SU-DHL-6 (cell line): ENCODE data around the gene STYXL1.

Source experiments
- H2AFZ ChIP-seq: fragments of 200-600 bp; sonication (generic); 2 replicates; pipeline ENCODE4 v1.6.1; 2014; ENCODE audit warnings: low read depth, mild to moderate bottlenecking, moderate library complexity, mixed read lengths, antibody characterized with exemption, low read length; ENCODE audit not compliant: severe bottlenecking
- H3F3A ChIP-seq: fragments of 200-600 bp; shearing (Covaris generic); 2 replicates; pipeline ENCODE4 v1.6.0; 2016; ENCODE audit warnings: antibody characterized with exemption, mild to moderate bottlenecking; ENCODE audit not compliant: insufficient read depth
- H3K27ac ChIP-seq: fragments of 200-600 bp; sonication (generic); 2 replicates; pipeline ENCODE4 v1.5.1; 2016; ENCODE audit warnings: low read depth, mild to moderate bottlenecking, low read length, moderate library complexity, mixed read lengths
- H3K27me3 ChIP-seq: fragments of 200-600 bp; sonication (generic), shearing (Covaris generic); 2 replicates; pipeline ENCODE4 v1.6.0; 2014; ENCODE audit warnings: mild to moderate bottlenecking, low read length
- H3K36me3 ChIP-seq: fragments of 200-600 bp; sonication (generic); 2 replicates; pipeline ENCODE4 v1.6.1; 2014; ENCODE audit warnings: mild to moderate bottlenecking, low read length, mixed read lengths
- H3K4me2 ChIP-seq: fragments of 300-600, 200-600 bp; shearing (Covaris generic), sonication (generic); 2 replicates; pipeline ENCODE4 v1.6.0; 2014; ENCODE audit warnings: low read length, low read depth, mild to moderate bottlenecking; ENCODE audit not compliant: poor library complexity, severe bottlenecking
- H3K4me3 ChIP-seq: fragments of 200-600 bp; sonication (generic); 2 replicates; pipeline ENCODE4 v1.5.1; 2014; ENCODE audit warnings: antibody characterized with exemption, low read length, mild to moderate bottlenecking, mixed read lengths; ENCODE audit not compliant: insufficient read depth, poor library complexity, severe bottlenecking
- H3K79me2 ChIP-seq: fragments of 200-600 bp; sonication (generic); 2 replicates; pipeline ENCODE4 v1.6.1; 2014; ENCODE audit warnings: mild to moderate bottlenecking, low read length, moderate library complexity; ENCODE audit not compliant: insufficient read depth
- H3K9ac ChIP-seq: fragments of 200-600 bp; sonication (generic); 2 replicates; pipeline ENCODE4 v1.7.0; 2014; ENCODE audit warnings: mild to moderate bottlenecking, low read length
- H3K9me2 ChIP-seq: fragments of 200-600 bp; sonication (generic); replicated peaks from 2 replicates; pipeline ENCODE4 v1.6.1; 2014; ENCODE audit warnings: low read length; ENCODE audit not compliant: insufficient read depth
- H3K9me3 ChIP-seq: fragments of 200-600 bp; sonication (generic); 2 replicates; pipeline ENCODE4 v1.6.1; 2014; ENCODE audit warnings: low read length, mixed read lengths; ENCODE audit not compliant: insufficient read depth
- H4K20me1 ChIP-seq: fragments of 200-600 bp; sonication (generic); 2 replicates; pipeline ENCODE4 v1.6.1; 2014; ENCODE audit warnings: low read depth, mild to moderate bottlenecking, antibody characterized with exemption, low read length, moderate library complexity, mixed read lengths
- EZH2phosphoT487 ChIP-seq: fragments of 200-600 bp; sonication (generic), shearing (Covaris generic); conservative IDR thresholded peaks from 2 replicates; pipeline ENCODE4 v1.6.1; 2018; ENCODE audit warnings: mild to moderate bottlenecking, antibody characterized with exemption, low read length, moderate library complexity, mixed read lengths
- TF ChIP-seq, protein P1 (sequence below): fragments of 200-600 bp; sonication (generic); IDR thresholded peaks from one replicate; pipeline ENCODE4 v1.5.1; 2017; ENCODE audit warnings: antibody characterized with exemption, mild to moderate bottlenecking, low read length, moderate library complexity; ENCODE audit not compliant: insufficient read depth, poor library complexity, severe bottlenecking

Gene STYXL1

GRCh38 chr7:75991531-75992082 is 56.2 kb downstream of the STYXL1 start:
- Histone ChIP-seq H3K27ac (no peak overlapping the region), H4K20me1 (no peaks in the 10 kb centered on the region), H2AFZ (no peak overlapping the region), H3F3A (no peaks in the 10 kb centered on the region), H3K9me3 (no peaks in the 10 kb centered on the region), H3K79me2 (no peaks in the 10 kb centered on the region), H3K4me2 (no peak overlapping the region), H3K9me2 (no peaks in the 10 kb centered on the region), H3K36me3 (no peaks in the 10 kb centered on the region), H3K9ac (no peak overlapping the region), H3K27me3 (no peaks in the 10 kb centered on the region), H3K4me3 (no peak overlapping the region)
- TF ChIP-seq EZH2phosphoT487, result no peak
- TF ChIP-seq, protein P1, sequence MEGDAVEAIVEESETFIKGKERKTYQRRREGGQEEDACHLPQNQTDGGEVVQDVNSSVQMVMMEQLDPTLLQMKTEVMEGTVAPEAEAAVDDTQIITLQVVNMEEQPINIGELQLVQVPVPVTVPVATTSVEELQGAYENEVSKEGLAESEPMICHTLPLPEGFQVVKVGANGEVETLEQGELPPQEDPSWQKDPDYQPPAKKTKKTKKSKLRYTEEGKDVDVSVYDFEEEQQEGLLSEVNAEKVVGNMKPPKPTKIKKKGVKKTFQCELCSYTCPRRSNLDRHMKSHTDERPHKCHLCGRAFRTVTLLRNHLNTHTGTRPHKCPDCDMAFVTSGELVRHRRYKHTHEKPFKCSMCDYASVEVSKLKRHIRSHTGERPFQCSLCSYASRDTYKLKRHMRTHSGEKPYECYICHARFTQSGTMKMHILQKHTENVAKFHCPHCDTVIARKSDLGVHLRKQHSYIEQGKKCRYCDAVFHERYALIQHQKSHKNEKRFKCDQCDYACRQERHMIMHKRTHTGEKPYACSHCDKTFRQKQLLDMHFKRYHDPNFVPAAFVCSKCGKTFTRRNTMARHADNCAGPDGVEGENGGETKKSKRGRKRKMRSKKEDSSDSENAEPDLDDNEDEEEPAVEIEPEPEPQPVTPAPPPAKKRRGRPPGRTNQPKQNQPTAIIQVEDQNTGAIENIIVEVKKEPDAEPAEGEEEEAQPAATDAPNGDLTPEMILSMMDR, result no peak

- Histone ChIP-seq H3K4me2 (no peak overlapping the region), H3K9me2 (no peaks in the 10 kb centered on the region), H3K27me3 (no peaks in the 10 kb centered on the region), H3K9ac (no peak overlapping the region), H3K27ac (no peak overlapping the region), H3K79me2 (no peaks in the 10 kb centered on the region), H3K4me3 (no peak overlapping the region), H3K9me3 (no peaks in the 10 kb centered on the region), H2AFZ (no peak overlapping the region), H4K20me1 (no peaks in the 10 kb centered on the region), H3K36me3 (no peaks in the 10 kb centered on the region), H3F3A (no peaks in the 10 kb centered on the region)
- TF ChIP-seq, protein P1, result no peak
- TF ChIP-seq EZH2phosphoT487, result no peak
Measured at GRCh38 chr7:75989500-75990388, 58.1 kb downstream of the STYXL1 start.

- H4K20me1 ChIP-seq, result no peaks in the 10 kb centered on the region
- H3K9me2 ChIP-seq, result no peaks in the 10 kb centered on the region
- H3K27ac ChIP-seq, result no peak overlapping the region
- no peak overlapping the region for H3K9ac ChIP-seq
- no peaks in the 10 kb centered on the region for H3K36me3 ChIP-seq
- no peak overlapping the region for H3K4me3 ChIP-seq
- no peaks in the 10 kb centered on the region for H3K9me3 ChIP-seq
- no peaks in the 10 kb centered on the region for H3K27me3 ChIP-seq
- H2AFZ ChIP-seq, result no peak overlapping the region
- no peak overlapping the region for H3K4me2 ChIP-seq
- TF ChIP-seq, protein P1, result no peak
- no peak for TF ChIP-seq EZH2phosphoT487
- H3K79me2 ChIP-seq, result no peaks in the 10 kb centered on the region
- H3F3A ChIP-seq, result no peaks in the 10 kb centered on the region
Measured at GRCh38 chr7:75988568-75989499, 59.0 kb downstream of the STYXL1 start.
